ENCODE data around the gene SOHLH1.

Gene SOHLH1

DNA sequence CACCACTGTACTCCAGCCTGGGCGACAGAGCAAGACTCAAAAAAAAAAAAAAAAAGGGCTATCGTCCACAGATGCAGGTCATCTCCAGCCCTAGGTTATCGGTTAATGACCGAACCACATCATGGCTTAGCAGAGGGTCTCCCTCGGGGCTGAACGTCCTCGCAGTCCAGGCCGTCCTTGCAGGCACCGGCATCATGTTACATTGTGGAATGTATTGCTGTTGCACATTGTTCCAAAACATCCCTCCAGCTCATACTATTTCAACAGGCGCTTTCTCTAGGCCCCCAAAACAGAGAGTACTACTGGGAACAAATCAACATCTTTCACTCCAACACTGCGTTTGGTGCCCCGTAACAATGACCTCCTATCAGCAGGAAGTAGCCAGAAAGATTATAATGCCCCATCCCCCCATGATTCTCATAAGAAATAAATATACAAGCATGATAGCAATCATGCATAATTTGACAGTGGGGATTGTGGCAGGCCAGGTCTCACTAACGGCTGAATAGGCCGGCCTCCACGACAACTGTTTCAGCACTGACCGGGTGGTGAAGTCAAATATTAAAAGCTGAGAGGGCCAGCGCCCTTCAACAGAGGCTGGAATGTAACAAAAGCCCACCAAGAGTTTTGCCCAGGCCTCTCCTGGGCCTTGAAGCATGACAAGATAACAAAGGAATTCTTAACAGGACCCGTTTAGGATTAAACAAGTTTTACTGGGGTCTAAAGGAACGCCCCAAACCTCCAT, 37.3 kb downstream of the SOHLH1 start:
- Histone ChIP-seq H3K18ac (ENCODE audit: low read length) (no peak overlapping the region), H4K8ac (ENCODE audit: low read depth, low read length) (no peak overlapping the region), H2BK5ac (ENCODE audit: low read depth, low read length, poor library complexity) (no peak overlapping the region), H3K14ac (ENCODE audit: low read length) (no peak overlapping the region), H3K27ac (ENCODE audit: low read depth, low read length) (no peak overlapping the region), H2AFZ (ENCODE audit: insufficient read depth, low read length, poor library complexity) (no peak overlapping the region), H3K4ac (ENCODE audit: low read depth, low read length) (no peak overlapping the region), H3K23ac (ENCODE audit: low read length) (no peak overlapping the region), H3K9ac (ENCODE audit: low read length) (no peak overlapping the region), H3K36me3 (ENCODE audit: control insufficient read depth in 1 of 2, insufficient read depth in 2 of 2, low read length in 2 of 2) (no peaks in the 10 kb centered on the region), H3K27me3 (ENCODE audit: insufficient read depth, low read length) (no peaks in the 10 kb centered on the region), H3K9me3 (ENCODE audit: insufficient read depth, low read depth, low read length) (peaks cover 11% of the 10 kb centered on the region), H2BK120ac (ENCODE audit: insufficient read depth, low read length, poor library complexity) (no peak overlapping the region), H3K4me1 (ENCODE audit: control insufficient read depth in 1 of 2, insufficient read depth in 2 of 2, low read length in 2 of 2) (no peaks in the 10 kb centered on the region), H4K12ac (ENCODE audit: low read depth, low read length) (no peak overlapping the region), H4K91ac (ENCODE audit: low read depth, low read length) (no peak overlapping the region), H2BK12ac (ENCODE audit: low read length) (no peak overlapping the region), H3K4me3 (ENCODE audit: low read depth, low read length) (no peak overlapping the region), H3K79me2 (ENCODE audit: control insufficient read depth, insufficient read depth, low read length, poor library complexity) (no peaks in the 10 kb centered on the region), H2AK5ac (ENCODE audit: low read length) (no peak overlapping the region), H3K4me2 (ENCODE audit: low read length) (no peak overlapping the region), H3K79me1 (ENCODE audit: low read length) (no peaks in the 10 kb centered on the region)
- DNase-seq: no peak
- WGBS (ENCODE audit: extremely low coverage, insufficient coverage, insufficient read length): no CpG with 5 or more reads among the region's 19 CpGs

DNA sequence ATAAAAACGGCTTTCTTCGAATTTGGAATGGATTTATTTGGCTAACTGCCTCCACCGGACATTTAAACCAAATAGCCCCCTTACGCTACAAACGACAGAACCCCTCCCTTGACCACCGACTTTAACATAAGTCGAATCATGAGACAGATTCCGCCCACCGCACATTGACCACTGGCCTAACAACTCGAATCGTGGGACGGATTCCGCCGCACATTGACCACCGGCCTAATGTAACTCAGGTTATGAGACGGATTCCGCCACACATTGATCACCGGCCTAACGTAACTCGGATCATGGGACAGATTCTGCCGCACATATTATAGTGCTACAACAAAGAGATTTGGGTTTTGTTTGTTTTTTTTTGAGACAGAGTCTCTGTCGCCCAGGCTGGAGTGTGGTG, 38.9 kb downstream of the SOHLH1 start:
- H3K79me2 ChIP-seq (ENCODE audit: control insufficient read depth, insufficient read depth, low read length, poor library complexity): no peaks in the 10 kb centered on the region
- no peak overlapping the region for H3K4me3 ChIP-seq (ENCODE audit: low read depth, low read length)
- H3K14ac ChIP-seq (ENCODE audit: low read length): no peak overlapping the region
- no peaks in the 10 kb centered on the region for H3K27me3 ChIP-seq (ENCODE audit: insufficient read depth, low read length)
- no peak for DNase-seq
- no peaks in the 10 kb centered on the region for H3K36me3 ChIP-seq (ENCODE audit: control insufficient read depth in 1 of 2, insufficient read depth in 2 of 2, low read length in 2 of 2)
- no peak overlapping the region for H2BK120ac ChIP-seq (ENCODE audit: insufficient read depth, low read length, poor library complexity)
- H4K8ac ChIP-seq (ENCODE audit: low read depth, low read length): no peak overlapping the region
- H4K12ac ChIP-seq (ENCODE audit: low read depth, low read length): no peak overlapping the region
- no peak overlapping the region for H3K9ac ChIP-seq (ENCODE audit: low read length)
- no peak overlapping the region for H3K27ac ChIP-seq (ENCODE audit: low read depth, low read length)
- H2BK12ac ChIP-seq (ENCODE audit: low read length): no peak overlapping the region
- H3K79me1 ChIP-seq (ENCODE audit: low read length): no peaks in the 10 kb centered on the region
- no peak overlapping the region for H3K18ac ChIP-seq (ENCODE audit: low read length)
- no peak overlapping the region for H2BK5ac ChIP-seq (ENCODE audit: low read depth, low read length, poor library complexity)
- no peak overlapping the region for H3K4me2 ChIP-seq (ENCODE audit: low read length)
- H3K4ac ChIP-seq (ENCODE audit: low read depth, low read length): no peak overlapping the region
- no peak overlapping the region for H3K23ac ChIP-seq (ENCODE audit: low read length)
- H3K9me3 ChIP-seq (ENCODE audit: insufficient read depth, low read depth, low read length): peaks cover 18% of the 10 kb centered on the region
- H3K4me1 ChIP-seq (ENCODE audit: control insufficient read depth in 1 of 2, insufficient read depth in 2 of 2, low read length in 2 of 2): no peaks in the 10 kb centered on the region
- no peak overlapping the region for H4K91ac ChIP-seq (ENCODE audit: low read depth, low read length)
- H2AFZ ChIP-seq (ENCODE audit: insufficient read depth, low read length, poor library complexity): no peak overlapping the region
- no peak overlapping the region for H2AK5ac ChIP-seq (ENCODE audit: low read length)
- WGBS (ENCODE audit: extremely low coverage, insufficient coverage, insufficient read length): no CpG with 5 or more reads among the region's 22 CpGs

DNA sequence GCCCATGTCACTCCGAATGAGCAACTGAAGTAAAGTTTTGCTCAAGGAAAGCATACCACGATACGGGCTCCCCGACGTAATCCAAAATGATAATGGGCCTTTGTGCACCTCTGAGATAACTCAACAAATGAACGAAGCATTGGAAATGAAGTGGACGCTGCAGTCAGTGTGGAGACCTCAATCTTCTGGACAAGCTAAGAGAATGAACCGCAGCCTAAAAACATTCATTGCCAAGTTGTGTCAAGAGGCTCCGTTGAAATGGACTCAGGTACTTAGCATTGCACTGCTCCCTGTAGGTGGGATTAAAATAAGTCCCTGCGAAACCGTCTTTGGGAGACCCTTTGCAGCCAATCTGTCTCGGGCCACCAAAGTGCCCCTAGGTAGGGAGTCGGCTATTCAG, 40.0 kb downstream of the SOHLH1 start:
- no peaks in the 10 kb centered on the region for H3K27me3 ChIP-seq (ENCODE audit: insufficient read depth, low read length)
- H3K27ac ChIP-seq (ENCODE audit: low read depth, low read length): no peak overlapping the region
- H2AFZ ChIP-seq (ENCODE audit: insufficient read depth, low read length, poor library complexity): no peak overlapping the region
- no peaks in the 10 kb centered on the region for H3K4me1 ChIP-seq (ENCODE audit: control insufficient read depth in 1 of 2, insufficient read depth in 2 of 2, low read length in 2 of 2)
- no peak overlapping the region for H4K8ac ChIP-seq (ENCODE audit: low read depth, low read length)
- peaks cover 0 to 2% of the 10 kb centered on the region in 2 experiments for H3K36me3 ChIP-seq (ENCODE audit: control insufficient read depth in 1 of 2, insufficient read depth in 2 of 2, low read length in 2 of 2)
- H3K14ac ChIP-seq (ENCODE audit: low read length): no peak overlapping the region
- H2AK5ac ChIP-seq (ENCODE audit: low read length): no peak overlapping the region
- no CpG with 5 or more reads among the region's 13 CpGs for WGBS (ENCODE audit: extremely low coverage, insufficient coverage, insufficient read length)
- no peak overlapping the region for H3K9ac ChIP-seq (ENCODE audit: low read length)
- no peak overlapping the region for H3K18ac ChIP-seq (ENCODE audit: low read length)
- no peak overlapping the region for H3K4ac ChIP-seq (ENCODE audit: low read depth, low read length)
- H3K4me3 ChIP-seq (ENCODE audit: low read depth, low read length): no peak overlapping the region
- no peak overlapping the region for H3K4me2 ChIP-seq (ENCODE audit: low read length)
- no peak overlapping the region for H2BK12ac ChIP-seq (ENCODE audit: low read length)
- H3K23ac ChIP-seq (ENCODE audit: low read length): no peak overlapping the region
- no peak overlapping the region for H4K91ac ChIP-seq (ENCODE audit: low read depth, low read length)
- no peak overlapping the region for H4K12ac ChIP-seq (ENCODE audit: low read depth, low read length)
- H3K9me3 ChIP-seq (ENCODE audit: insufficient read depth, low read depth, low read length): peaks cover 24% of the 10 kb centered on the region
- H2BK120ac ChIP-seq (ENCODE audit: insufficient read depth, low read length, poor library complexity): no peak overlapping the region
- no peaks in the 10 kb centered on the region for H3K79me1 ChIP-seq (ENCODE audit: low read length)
- no peak overlapping the region for H2BK5ac ChIP-seq (ENCODE audit: low read depth, low read length, poor library complexity)
- H3K79me2 ChIP-seq (ENCODE audit: control insufficient read depth, insufficient read depth, low read length, poor library complexity): no peaks in the 10 kb centered on the region
- no peak for DNase-seq

DNA sequence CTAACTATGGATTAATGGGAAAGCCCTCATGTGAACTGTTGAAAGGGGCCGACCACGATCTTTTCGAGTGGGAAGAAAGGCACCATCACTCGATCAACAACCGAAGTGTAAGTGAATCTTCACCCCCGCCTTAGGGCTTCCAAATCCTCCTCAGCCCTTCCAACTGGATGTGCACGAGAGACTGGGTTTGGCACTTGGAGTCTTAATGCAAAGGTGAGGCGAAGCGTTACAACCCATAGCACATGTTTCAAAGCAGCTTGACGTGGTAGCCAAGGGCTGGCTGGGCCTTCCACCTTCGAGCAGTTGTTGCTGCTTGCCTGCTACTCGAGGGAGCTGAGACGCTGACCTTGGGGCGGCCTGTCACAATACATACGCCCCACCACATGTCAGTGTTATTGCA, 41.9 kb downstream of the SOHLH1 start:
- Histone ChIP-seq H3K79me1 (ENCODE audit: low read length) (no peaks in the 10 kb centered on the region), H2BK5ac (ENCODE audit: low read depth, low read length, poor library complexity) (no peak overlapping the region), H3K4me1 (ENCODE audit: control insufficient read depth in 1 of 2, insufficient read depth in 2 of 2, low read length in 2 of 2) (no peaks in the 10 kb centered on the region), H2BK12ac (ENCODE audit: low read length) (no peak overlapping the region), H3K23ac (ENCODE audit: low read length) (no peak overlapping the region), H3K9me3 (ENCODE audit: insufficient read depth, low read depth, low read length) (peaks cover 26% of the 10 kb centered on the region), H2AFZ (ENCODE audit: insufficient read depth, low read length, poor library complexity) (no peak overlapping the region), H3K14ac (ENCODE audit: low read length) (no peak overlapping the region), H3K9ac (ENCODE audit: low read length) (no peak overlapping the region), H3K4ac (ENCODE audit: low read depth, low read length) (no peak overlapping the region), H4K12ac (ENCODE audit: low read depth, low read length) (no peak overlapping the region), H3K4me2 (ENCODE audit: low read length) (no peak overlapping the region), H3K27me3 (ENCODE audit: insufficient read depth, low read length) (no peaks in the 10 kb centered on the region), H2BK120ac (ENCODE audit: insufficient read depth, low read length, poor library complexity) (no peak overlapping the region), H3K18ac (ENCODE audit: low read length) (no peak overlapping the region), H3K36me3 (ENCODE audit: control insufficient read depth in 1 of 2, insufficient read depth in 2 of 2, low read length in 2 of 2) (peaks cover 0 to 2% of the 10 kb centered on the region in 2 experiments), H4K91ac (ENCODE audit: low read depth, low read length) (no peak overlapping the region), H2AK5ac (ENCODE audit: low read length) (no peak overlapping the region), H3K79me2 (ENCODE audit: control insufficient read depth, insufficient read depth, low read length, poor library complexity) (no peaks in the 10 kb centered on the region), H3K4me3 (ENCODE audit: low read depth, low read length) (no peak overlapping the region), H4K8ac (ENCODE audit: low read depth, low read length) (no peak overlapping the region), H3K27ac (ENCODE audit: low read depth, low read length) (no peak overlapping the region)
- no CpG with 5 or more reads among the region's 15 CpGs for WGBS (ENCODE audit: extremely low coverage, insufficient coverage, insufficient read length)
- no peak for DNase-seq
